HG03565 (cell line): ENCODE data around the gene GPR3.

Experiments used
- ATAC-seq: cut with Tn5 transposase; IDR thresholded peaks from one replicate; pipeline ENCODE4 v1.9.1; 2021; ENCODE audit warnings: mild to moderate bottlenecking, moderate library complexity; ENCODE audit not compliant: unreplicated experiment

Gene GPR3

GRCh38 chr1:27392096-27392777 is at the start of gene GPR3:
Gene GPR3 (plus strand): TSS chr1:27392622. CDS start chr1:27393799, 1,177 bp downstream.
- peak; percentile 71 for ATAC-seq

- ATAC-seq = no peak
Measured at GRCh38 chr1:27342778-27343638, 49.4 kb upstream of the GPR3 start.

- ATAC-seq = no peak
Measured at GRCh38 chr1:27343639-27344025, 48.8 kb upstream of the GPR3 start.

GRCh38 chr1:27345272-27345671 is 47.1 kb upstream of the GPR3 start:
- ATAC-seq = no peak

- ATAC-seq = no peak
Measured at GRCh38 chr1:27346357-27346756, 46.1 kb upstream of the GPR3 start.

GRCh38 chr1:27346991-27347624 is 45.3 kb upstream of the GPR3 start:
- ATAC-seq = no peak

GRCh38 chr1:27348861-27349783 is 43.3 kb upstream of the GPR3 start:
- no peak for ATAC-seq

- no peak for ATAC-seq
Measured at GRCh38 chr1:27349784-27350662, 42.4 kb upstream of the GPR3 start.

GRCh38 chr1:27350663-27351540 is 41.5 kb upstream of the GPR3 start:
- no peak for ATAC-seq

GRCh38 chr1:27351541-27352107 is 40.8 kb upstream of the GPR3 start:
- ATAC-seq = no peak

- no peak for ATAC-seq
Measured at GRCh38 chr1:27353166-27353565, 39.3 kb upstream of the GPR3 start.

- ATAC-seq = no peak
Measured at GRCh38 chr1:27353629-27354028, 38.8 kb upstream of the GPR3 start.

GRCh38 chr1:27355683-27356082 is 36.7 kb upstream of the GPR3 start:
- ATAC-seq = no peak

- no peak for ATAC-seq
Measured at GRCh38 chr1:27356277-27356618, 36.2 kb upstream of the GPR3 start.

- no peak for ATAC-seq
Measured at GRCh38 chr1:27356619-27357280, 35.7 kb upstream of the GPR3 start.

- no peak for ATAC-seq
Measured at GRCh38 chr1:27357281-27358037, 35.0 kb upstream of the GPR3 start.
